GM23338 (cell line): Measurements from ENCODE around the gene DNAH9. TPM values are rescaled to one million over a fixed set of nuclear protein-coding genes. Genes with fewer than 3 reads are reported as not detected.
"Not testable (repeated sequence)": the region's sequence is repeated elsewhere in the genome, so short reads cannot be mapped to it uniquely, and the experiment has no call there.

ENCODE experiments used
- ATAC-seq: fragments of 200-7000 bp; cut with Tn5 transposase; 3 replicates; pipeline ENCODE4 v1.9.1; 2020
- DNase-seq: peaks from one replicate; pipeline ENCODE4 v3.0.0-alpha.2; 2015; ENCODE audit warnings: low spot score
- H2AFZ ChIP-seq: fragments of 200-600 bp; sonication (generic); 2 replicates; pipeline ENCODE4 v1.8.0; 2016; ENCODE audit warnings: antibody characterized with exemption, mild to moderate bottlenecking, moderate library complexity
- H3F3A ChIP-seq: fragments of 200-600 bp; sonication (generic); replicated peaks from 2 replicates; pipeline ENCODE4 v1.8.0; 2017; ENCODE audit warnings: antibody characterized with exemption, mixed run types, low read depth
- H3K27ac ChIP-seq: fragments of 200-600 bp; sonication (generic); 2 replicates; pipeline ENCODE4 v1.6.1; 2016; ENCODE audit warnings: low read depth
- H3K27me3 ChIP-seq: fragments of 200-600 bp; sonication (generic); 2 replicates; pipeline ENCODE4 v1.8.0; 2016; ENCODE audit warnings: mild to moderate bottlenecking, mixed run types, moderate library complexity; ENCODE audit not compliant: insufficient read depth
- H3K36me3 ChIP-seq: fragments of 200-600 bp; sonication (generic); 2 replicates; pipeline ENCODE4 v1.8.0; 2016; ENCODE audit warnings: mild to moderate bottlenecking; ENCODE audit not compliant: insufficient read depth
- H3K4me1 ChIP-seq: fragments of 200-600 bp; sonication (generic); 2 replicates; pipeline ENCODE4 v1.8.0; 2016; ENCODE audit warnings: mild to moderate bottlenecking, moderate library complexity; ENCODE audit not compliant: insufficient read depth
- H3K4me2 ChIP-seq: fragments of 200-600 bp; sonication (generic); 2 replicates; pipeline ENCODE4 v1.7.1; 2017; ENCODE audit warnings: mixed run types
- H3K4me3 ChIP-seq: fragments of 200-600 bp; sonication (generic); 2 replicates; pipeline ENCODE4 v1.6.1; 2016; ENCODE audit warnings: mixed run types
- H3K79me2 ChIP-seq: fragments of 200-600 bp; sonication (generic); replicated peaks from 2 replicates; pipeline ENCODE4 v1.8.0; 2017; ENCODE audit warnings: mild to moderate bottlenecking; ENCODE audit not compliant: insufficient read depth
- H3K9me2 ChIP-seq: fragments of 200-600 bp; sonication (generic); 2 replicates; pipeline ENCODE4 v1.8.0; 2017; ENCODE audit not compliant: insufficient read depth
- H4K20me1 ChIP-seq: fragments of 200-600 bp; sonication (generic); replicated peaks from 2 replicates; pipeline ENCODE4 v1.8.0; 2017; ENCODE audit warnings: mild to moderate bottlenecking; ENCODE audit not compliant: insufficient read depth
- H3K27ac Mint-ChIP-seq: 2 replicates; pipeline ENCODE4 v1.8.0; 2020; ENCODE audit warnings: inconsistent platforms, mild to moderate bottlenecking, moderate library complexity, mixed read lengths
- H3K27me3 Mint-ChIP-seq: 3 replicates; pipeline ENCODE4 v1.8.0; 2022; ENCODE audit warnings: low read depth, mild to moderate bottlenecking, moderate library complexity, mixed read lengths, inconsistent platforms; ENCODE audit not compliant: insufficient read depth, poor library complexity
- H3K36me3 Mint-ChIP-seq: 3 replicates; pipeline ENCODE4 v1.8.0; 2021; ENCODE audit warnings: low read depth, mild to moderate bottlenecking, inconsistent platforms, moderate library complexity, mixed read lengths
- H3K4me1 Mint-ChIP-seq: 3 replicates; pipeline ENCODE4 v1.8.0; 2020; ENCODE audit warnings: mild to moderate bottlenecking, inconsistent platforms, mixed read lengths
- H3K4me3 Mint-ChIP-seq: 3 replicates; pipeline ENCODE4 v1.8.0; 2021; ENCODE audit warnings: moderate library complexity, mild to moderate bottlenecking, inconsistent platforms, mixed read lengths
- H3K9me3 Mint-ChIP-seq: 3 replicates; pipeline ENCODE4 v1.8.0; 2020; ENCODE audit warnings: moderate library complexity, mild to moderate bottlenecking, inconsistent platforms, mixed read lengths
- CREB1 ChIP-seq: fragments of 250-450 bp; sonication (Bioruptor Pico); IDR thresholded peaks from 2 replicates; pipeline ENCODE4 v1.5.0; 2020; ENCODE audit warnings: low read depth, mild to moderate bottlenecking, moderate library complexity
- EZH2phosphoT487 ChIP-seq: fragments of 200-600 bp; sonication (generic); IDR thresholded peaks from one replicate; pipeline ENCODE4 v1.8.1; 2018; ENCODE audit warnings: antibody characterized with exemption; ENCODE audit not compliant: unreplicated experiment
- POLR2AphosphoS5 ChIP-seq: IDR thresholded peaks from 2 replicates; pipeline ENCODE4 v1.6.1; 2016; ENCODE audit warnings: antibody characterized with exemption, low read depth
- ZNF114 ChIP-seq: fragments of 250-450 bp; sonication (Bioruptor Pico); IDR thresholded peaks from 2 replicates; pipeline ENCODE4 v1.5.0; 2020; ENCODE audit warnings: mild to moderate bottlenecking, moderate library complexity
- ZNF462 ChIP-seq: fragments of 250-450 bp; sonication (Bioruptor Pico); IDR thresholded peaks from 2 replicates; pipeline ENCODE4 v1.5.0; 2020; ENCODE audit warnings: mild to moderate bottlenecking, moderate library complexity
- polyA plus RNA-seq: library from polyadenylated mRNA; unstranded; fragments of >200 nt; fragmentation: Nextera tagmentation; extraction: Ambion mirVana; gene quantifications from 2 replicates; pipeline ENCODE4 v1.2.1, GENCODE V29; 2016
- total RNA-seq: library from RNA; depleted of rRNA; stranded (reverse); fragments of >200 nt; shearing (Covaris generic); gene quantifications from 2 replicates; pipeline ENCODE4 v1.2.3, GENCODE V29; 2014

DNAH9 gene
- total and polyA plus RNA-seq, 2 experiments from 2014 or later, result not detected

DNA sequence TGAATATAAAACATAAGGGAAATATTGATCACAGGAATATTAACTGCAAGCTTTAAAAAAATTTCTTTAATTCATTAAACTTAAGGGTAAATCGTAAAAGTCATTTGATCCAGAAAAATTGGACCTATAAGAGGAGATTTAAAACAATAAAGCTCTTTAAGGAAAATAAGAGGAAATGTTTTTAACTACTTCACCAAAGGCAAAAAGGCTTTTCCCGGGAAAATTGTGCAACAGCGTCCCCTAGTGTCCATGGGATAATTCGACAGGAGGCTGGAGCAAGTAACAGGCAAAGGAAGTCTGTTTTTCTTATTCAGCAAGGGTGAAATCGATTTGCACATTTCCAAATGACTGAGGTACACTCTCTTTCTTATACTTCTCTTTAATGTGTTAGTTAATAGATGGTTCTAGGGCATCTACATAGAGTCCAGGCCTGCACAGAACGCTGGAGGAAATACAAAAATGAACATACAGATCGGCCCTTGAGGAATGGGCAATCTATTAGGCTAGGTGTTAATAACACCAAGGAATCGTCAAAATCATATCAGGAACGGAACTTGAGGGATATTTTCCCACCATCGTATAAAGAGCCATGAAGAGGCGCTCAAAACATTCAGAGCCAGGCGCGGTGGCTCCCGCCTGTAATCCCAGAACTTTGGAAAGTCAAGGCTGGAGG is 337.6 kb downstream of the DNAH9 start (continued):
- no peak for TF ChIP-seq ZNF462 (CRISPR knock-in tag)

DNA sequence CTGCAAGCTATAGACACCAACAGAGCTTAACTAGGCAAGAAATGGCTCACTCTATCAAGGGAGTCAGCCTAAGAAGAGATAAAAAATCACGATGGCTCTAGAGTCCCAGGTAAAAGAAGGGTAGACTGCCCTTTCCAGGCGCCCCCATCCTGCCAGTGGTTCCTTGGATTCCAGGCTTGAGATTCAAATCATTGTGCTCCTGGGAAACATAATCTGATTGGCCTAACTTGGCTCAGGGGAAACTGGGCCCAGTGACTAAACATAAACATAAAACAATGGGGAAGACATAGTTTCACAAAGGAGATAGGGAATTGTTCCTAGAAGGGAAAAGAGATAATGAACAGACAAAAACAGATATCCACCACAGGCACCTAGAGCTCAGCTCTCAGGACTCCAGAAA is 342.6 kb downstream of the DNAH9 start:
- H3K4me3 Mint-ChIP-seq, result no peak overlapping the region
- H3K36me3 Mint-ChIP-seq, result peaks cover 9% of the 10 kb centered on the region
- TF ChIP-seq EZH2phosphoT487 (no peak), CREB1 (CRISPR knock-in tag) (no peak), POLR2AphosphoS5 (no peak), ZNF114 (CRISPR knock-in tag) (no peak)
- no peak for ATAC-seq
- no peak for DNase-seq
- peaks cover 76% of the 10 kb centered on the region for H3K9me3 Mint-ChIP-seq
- Histone ChIP-seq H3K9me2 (no peaks in the 10 kb centered on the region), H4K20me1 (no peaks in the 10 kb centered on the region), H3K27me3 (no peaks in the 10 kb centered on the region), H3F3A (no peaks in the 10 kb centered on the region), H3K4me1 (no peaks in the 10 kb centered on the region), H3K79me2 (no peaks in the 10 kb centered on the region), H3K27ac (no peak overlapping the region), H2AFZ (no peak overlapping the region), H3K4me2 (no peak overlapping the region), H3K36me3 (no peaks in the 10 kb centered on the region), H3K4me3 (no peak overlapping the region)
- no peaks in the 10 kb centered on the region for H3K4me1 Mint-ChIP-seq
- peaks cover 3% of the 10 kb centered on the region for H3K27me3 Mint-ChIP-seq
- H3K27ac Mint-ChIP-seq, result no peak overlapping the region

- not testable (repeated sequence) for DNase-seq, ATAC-seq, H3K4me3 ChIP-seq, H2AFZ ChIP-seq, H3K9me2 ChIP-seq, H3K36me3 ChIP-seq, H4K20me1 ChIP-seq, H3K27ac ChIP-seq, H3K4me3 Mint-ChIP-seq, H3F3A ChIP-seq, H3K27ac Mint-ChIP-seq, H3K79me2 ChIP-seq, H3K36me3 Mint-ChIP-seq, H3K4me1 ChIP-seq, H3K4me2 ChIP-seq, H3K27me3 ChIP-seq, H3K27me3 Mint-ChIP-seq, H3K4me1 Mint-ChIP-seq
- H3K9me3 Mint-ChIP-seq, result peaks cover 76% of the 10 kb centered on the region
These were observed 344.8 kb downstream of the DNAH9 start for GRCh38 chr17:11943086-11943485.
